GM21737 (cell line): ENCODE results near the gene PCID2.

Source experiments
- ATAC-seq: cut with Tn5 transposase; IDR thresholded peaks from one replicate; pipeline ENCODE4 v1.9.1; 2021; ENCODE audit warnings: mild to moderate bottlenecking, moderate library complexity; ENCODE audit not compliant: unreplicated experiment

PCID2 gene

DNA sequence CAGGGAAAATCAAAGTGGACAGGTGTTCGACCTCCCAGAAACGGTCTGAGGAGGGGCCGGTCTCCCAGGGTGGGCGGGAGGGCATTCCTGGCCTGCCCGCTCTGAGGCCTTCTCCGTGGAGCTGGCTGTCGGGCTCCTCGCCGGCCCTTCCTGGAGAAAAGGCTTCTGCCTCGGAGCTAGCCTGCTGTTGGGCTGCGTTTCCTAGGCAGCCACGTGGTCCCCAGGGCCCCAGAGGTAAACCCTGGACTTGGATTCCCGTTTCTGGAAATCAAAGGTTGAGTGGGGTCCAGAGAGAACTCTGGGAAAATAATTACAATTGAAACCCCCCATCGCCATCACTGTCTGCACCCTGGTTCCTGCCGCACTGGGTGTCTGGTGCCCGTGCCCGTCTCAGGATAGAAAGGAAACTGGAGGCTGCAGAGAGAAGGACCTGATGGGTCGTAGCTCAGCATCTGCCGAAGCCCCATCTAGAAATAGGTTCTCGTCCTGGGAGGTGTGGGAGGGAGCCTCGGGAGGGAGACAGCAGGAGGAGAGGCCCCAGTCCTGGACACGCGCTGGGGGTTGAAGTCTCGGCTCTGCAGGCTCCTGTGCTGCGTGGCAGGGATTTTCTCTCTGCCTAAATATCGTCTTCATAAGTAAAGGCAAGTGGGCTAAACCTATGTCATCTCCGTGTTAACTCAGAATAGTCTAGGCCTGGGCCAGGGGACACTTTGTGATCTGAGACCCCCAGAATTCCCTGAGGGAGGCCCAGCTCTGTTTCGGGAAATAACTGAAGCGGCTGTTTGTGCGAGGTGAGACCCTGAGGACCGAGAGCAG lies 57.7 kb downstream of the PCID2 start:
- ATAC-seq: no peak

DNA sequence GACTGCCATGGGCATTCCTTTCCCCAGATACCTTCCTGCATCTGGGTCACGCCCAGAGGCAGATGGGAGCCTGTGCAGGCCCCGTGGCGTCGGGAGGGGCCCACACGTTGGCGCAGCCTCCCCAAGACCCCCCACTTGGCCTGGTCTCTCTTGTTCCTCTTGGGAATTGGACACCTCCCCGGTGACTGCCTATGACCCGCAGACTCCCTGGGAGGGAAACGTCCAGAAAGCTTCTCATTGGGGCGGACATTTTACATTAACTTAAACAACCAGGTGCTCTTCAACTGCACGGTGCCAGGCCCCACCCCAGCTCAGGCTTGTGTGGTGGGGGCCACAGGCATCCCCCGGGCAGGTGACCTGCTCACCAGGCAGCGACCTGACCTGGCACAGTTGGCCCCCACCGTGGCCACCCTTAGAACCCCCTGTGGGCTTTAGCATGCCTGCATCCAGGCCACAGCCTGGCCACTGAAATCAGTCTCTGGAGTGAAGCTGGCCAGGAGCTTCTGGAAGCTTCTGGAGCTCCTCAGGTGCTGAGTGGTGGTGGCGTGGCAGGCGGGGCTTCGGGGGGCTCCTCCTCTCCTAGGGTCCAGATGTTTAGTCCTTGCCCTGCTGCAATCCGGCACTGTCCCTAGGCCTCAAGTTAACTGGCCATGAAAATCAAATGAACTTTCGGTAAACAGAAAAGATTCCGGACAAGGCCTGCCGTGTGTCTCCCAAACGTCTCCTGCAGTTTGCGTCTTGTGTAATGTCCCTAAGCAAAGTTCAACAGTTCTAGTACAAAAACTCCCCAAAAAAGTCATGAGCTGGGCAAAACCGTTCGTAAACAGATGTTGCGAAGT lies 58.5 kb downstream of the PCID2 start:
- no peak for ATAC-seq

DNA sequence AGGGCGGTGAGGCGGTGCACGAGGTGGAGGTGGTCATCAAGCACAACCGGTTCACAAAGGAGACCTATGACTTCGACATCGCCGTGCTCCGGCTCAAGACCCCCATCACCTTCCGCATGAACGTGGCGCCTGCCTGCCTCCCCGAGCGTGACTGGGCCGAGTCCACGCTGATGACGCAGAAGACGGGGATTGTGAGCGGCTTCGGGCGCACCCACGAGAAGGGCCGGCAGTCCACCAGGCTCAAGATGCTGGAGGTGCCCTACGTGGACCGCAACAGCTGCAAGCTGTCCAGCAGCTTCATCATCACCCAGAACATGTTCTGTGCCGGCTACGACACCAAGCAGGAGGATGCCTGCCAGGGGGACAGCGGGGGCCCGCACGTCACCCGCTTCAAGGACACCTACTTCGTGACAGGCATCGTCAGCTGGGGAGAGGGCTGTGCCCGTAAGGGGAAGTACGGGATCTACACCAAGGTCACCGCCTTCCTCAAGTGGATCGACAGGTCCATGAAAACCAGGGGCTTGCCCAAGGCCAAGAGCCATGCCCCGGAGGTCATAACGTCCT lies 59.4 kb downstream of the PCID2 start:
- no peak for ATAC-seq

GRCh38 chr13:113148407-113148806 lies 60.1 kb downstream of the PCID2 start:
- ATAC-seq: no peak

DNA sequence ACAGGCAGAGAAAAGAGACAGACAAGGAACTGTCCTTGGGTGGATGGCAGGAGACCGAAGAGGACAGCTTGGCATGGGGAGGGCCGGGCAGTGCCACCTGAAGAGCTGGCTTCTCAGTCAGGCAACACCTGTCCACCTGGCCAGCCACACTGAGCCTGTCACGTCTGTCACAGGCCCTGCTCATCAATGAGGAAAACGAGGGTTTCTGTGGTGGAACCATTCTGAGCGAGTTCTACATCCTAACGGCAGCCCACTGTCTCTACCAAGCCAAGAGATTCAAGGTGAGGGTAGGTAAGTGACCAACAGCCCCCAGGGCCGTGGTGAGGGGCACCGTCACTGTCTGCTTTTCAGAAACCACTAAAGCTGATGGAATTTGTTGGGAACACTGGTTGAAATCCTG lies 61.3 kb downstream of the PCID2 start:
- no peak for ATAC-seq

- ATAC-seq: no peak
These were observed 61.7 kb downstream of the PCID2 start for GRCh38 chr13:113146750-113147149.

GRCh38 chr13:113145911-113146598 lies 62.4 kb downstream of the PCID2 start:
- ATAC-seq: no peak

GRCh38 chr13:113145496-113145895 lies 63.0 kb downstream of the PCID2 start:
- ATAC-seq: no peak

DNA sequence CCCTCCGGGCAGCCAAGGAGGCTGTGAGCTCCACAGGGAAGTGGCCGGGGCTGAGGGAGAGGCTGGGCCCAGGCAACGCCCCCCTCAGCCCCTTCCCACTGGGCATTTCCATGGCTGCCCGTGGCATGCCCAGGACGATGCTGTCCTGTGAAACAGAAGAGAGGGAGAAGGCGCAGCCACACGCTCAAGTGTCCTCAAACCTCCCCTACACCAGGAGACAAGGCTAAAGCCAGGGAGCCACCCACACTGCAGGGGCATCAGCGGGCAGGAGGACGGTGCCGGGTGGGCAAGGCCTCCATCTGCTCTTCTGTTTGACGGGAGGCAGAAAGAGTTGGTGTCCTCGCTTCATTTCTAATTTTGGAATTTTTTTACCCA lies 64.2 kb downstream of the PCID2 start:
- ATAC-seq: no peak

DNA sequence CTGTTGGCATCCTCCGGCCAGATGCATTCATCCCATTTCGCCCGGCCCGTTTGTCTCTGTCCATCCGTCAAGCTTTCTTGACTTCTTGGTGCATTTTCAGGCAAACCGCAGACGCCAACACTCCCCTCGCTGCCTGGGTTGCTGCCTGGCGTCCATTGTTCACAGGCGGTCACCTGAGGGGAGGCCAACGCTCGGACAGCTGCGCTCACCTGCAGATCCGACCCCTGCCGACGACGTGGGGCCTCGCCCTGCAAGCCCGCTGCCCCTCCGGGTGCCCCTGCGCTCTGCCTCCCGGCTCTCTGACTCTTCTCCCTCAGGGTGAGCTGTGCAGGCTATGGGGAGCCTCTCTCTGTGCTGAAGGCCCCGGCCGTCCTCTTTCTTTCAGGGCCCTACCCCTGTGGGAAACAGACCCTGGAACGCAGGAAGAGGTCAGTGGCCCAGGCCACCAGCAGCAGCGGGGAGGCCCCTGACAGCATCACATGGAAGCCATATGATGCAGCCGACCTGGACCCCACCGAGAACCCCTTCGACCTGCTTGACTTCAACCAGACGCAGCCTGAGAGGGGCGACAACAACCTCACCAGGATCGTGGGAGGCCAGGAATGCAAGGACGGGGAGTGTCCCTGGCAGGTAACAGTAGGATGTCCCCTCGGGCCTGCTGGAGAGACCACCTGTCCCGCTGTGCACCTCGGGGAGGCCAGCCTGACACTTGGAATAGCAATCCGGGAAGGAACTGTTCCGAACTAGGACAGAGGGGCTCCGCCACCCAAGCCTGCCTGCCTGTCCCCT lies 64.8 kb downstream of the PCID2 start:
- ATAC-seq: no peak

DNA sequence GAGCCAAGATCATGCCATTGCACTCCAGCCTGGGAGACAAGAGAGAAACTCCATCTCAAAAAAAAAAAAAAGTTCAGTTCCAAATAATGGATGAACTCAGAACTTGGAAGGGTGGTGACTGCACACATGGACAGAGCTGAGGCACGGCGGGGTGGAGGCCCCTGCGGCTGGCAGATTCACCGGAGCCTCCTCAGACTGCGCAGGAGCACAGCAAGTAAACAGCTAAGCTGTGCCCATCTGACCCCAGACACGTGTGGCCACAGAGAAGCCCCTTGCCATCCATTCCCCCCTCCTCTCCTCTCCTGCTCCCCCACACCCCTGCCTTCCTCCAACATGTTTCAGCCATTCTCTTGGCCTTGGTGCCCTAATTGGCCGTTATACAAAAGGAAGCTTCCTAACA lies 65.6 kb downstream of the PCID2 start:
- no peak for ATAC-seq

DNA sequence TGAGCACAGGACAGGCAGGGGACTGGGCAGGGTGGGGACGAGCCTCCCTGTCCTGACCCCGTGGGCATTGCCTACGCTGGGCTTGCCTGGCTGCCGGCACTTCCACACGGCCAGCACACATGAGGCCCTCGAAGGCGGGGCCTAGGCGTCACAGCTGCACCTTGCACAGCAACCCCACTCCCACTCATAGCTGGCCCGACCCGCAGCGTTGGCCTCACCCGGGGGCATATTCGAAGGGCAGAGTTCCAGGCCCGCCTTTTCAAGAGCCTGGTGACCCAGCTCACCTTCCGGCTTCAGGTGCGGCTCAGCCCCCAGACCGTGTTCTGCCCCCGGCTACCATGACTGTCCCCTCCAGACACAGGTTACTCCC lies 66.9 kb downstream of the PCID2 start:
- ATAC-seq: no peak

- ATAC-seq: no peak
These were observed 67.5 kb downstream of the PCID2 start for GRCh38 chr13:113140677-113141600.

DNA sequence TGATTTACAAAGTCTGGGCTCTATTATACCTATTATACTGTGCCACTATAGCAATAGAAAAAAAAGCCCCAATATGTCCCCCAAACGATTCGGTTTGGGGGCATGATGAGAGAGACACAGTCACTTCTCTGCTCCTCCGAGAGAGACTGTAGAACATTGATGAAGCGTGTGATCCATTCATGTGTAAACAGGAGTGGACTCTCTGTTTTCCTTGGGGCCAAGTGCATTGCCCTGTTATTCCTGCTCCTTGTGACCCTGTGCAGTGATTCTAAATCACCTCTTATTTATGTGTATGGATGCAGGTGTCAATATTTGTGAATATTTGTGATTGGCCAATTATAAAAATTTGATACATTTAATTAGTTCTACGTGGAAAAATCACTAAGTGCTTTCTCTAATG lies 68.9 kb downstream of the PCID2 start:
- no peak for ATAC-seq

DNA sequence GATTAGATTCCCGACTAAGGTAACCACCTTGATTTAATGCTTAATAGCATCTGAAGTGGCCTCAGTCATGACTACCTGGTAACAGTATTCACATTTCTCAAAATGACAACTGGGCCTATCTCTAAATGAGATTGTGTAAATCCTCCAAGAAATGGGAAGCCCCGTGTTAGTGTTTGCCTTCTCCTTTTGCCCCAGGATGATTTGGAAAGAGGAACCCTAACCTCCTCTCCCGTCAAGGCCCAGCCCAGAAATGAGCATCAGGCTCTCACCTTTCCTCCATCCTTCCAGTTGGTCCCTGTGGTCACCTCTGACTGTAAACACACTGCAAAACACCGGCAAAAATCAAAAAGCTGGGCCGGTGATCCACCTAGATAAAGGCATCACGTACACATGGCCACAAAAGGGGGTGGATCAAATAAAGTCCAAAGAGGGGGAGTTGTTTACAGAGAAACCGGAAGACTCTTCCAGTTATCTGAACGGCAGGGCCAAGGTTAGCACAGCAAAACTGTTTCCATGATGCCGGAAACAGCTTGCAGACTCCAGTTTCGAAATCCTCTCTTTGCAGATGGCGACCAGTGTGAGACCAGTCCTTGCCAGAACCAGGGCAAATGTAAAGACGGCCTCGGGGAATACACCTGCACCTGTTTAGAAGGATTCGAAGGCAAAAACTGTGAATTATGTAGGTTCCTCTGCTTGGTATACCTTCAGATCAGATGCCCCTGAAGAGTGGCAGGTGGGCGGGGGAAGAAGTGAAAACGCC lies 69.5 kb downstream of the PCID2 start:
- no peak for ATAC-seq

DNA sequence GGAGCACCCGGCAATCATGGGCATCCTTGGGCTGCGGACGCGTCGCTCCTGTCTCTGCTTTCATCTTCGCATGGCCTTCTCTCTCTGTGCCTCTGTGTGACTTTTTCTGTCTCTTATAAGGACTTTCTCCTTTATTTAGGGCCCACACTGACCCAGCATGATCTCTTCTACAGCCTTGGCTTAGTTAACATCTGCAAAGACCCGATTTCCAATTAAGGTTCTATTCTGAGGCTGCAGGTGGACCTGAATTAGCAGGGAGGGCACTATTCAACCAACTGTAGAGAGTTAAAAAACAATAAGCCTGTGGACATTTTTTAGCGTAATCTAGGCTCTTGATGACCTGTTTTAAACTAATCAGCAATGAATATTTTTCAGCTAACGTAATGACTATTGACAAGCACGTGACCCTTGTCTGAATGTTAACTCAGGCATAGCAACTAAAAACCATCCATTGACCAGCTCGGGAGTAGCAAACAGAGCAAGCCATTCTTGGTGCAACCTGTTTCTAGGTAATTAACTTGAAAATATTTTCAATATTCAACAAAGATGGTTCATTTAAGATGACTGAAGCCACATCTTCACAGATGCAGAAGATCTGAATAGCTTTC lies 70.7 kb downstream of the PCID2 start:
- ATAC-seq: no peak

GRCh38 chr13:113135281-113135760 lies 73.1 kb downstream of the PCID2 start:
- ATAC-seq: no peak
